ENCODE data around the gene HSPA13.
"Not testable (repeated sequence)": the region's sequence is repeated elsewhere in the genome, so short reads cannot be mapped to it uniquely, and the experiment has no call there.

The HSPA13 gene

GRCh38 chr21:14382835-14383595, at the start of gene HSPA13:
Gene HSPA13 (minus strand): TSS chr21:14383146. CDS start chr21:14383119, 27 bp downstream.
- DNase-seq = peak; percentile 99

DNA sequence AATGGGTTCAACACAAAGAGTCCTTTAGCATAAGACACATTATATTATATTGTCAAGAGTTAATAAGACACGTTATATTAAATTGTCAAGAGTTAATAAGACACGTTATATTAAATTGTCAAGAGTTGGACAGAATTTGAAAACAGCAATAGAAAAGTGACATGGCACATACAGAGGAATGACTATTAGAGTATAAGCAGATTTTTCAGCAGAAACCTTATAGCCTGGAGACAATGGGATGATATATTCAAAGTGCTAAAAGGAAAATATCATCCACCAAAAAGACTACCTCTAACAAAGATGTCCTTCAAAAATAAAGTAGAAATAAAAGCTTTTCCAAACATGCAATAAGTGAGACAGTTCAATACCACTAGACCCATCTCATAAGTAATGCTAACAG, 36.0 kb upstream of the HSPA13 start:
- no peak for DNase-seq

- no peak for DNase-seq
Observed at GRCh38 chr21:14414932-14415508, 32.1 kb upstream of the HSPA13 start.

- no peak for DNase-seq
Observed at GRCh38 chr21:14405962-14406361, 23.0 kb upstream of the HSPA13 start.

- no peak for DNase-seq
Observed at GRCh38 chr21:14405225-14405624, 22.3 kb upstream of the HSPA13 start.

DNA sequence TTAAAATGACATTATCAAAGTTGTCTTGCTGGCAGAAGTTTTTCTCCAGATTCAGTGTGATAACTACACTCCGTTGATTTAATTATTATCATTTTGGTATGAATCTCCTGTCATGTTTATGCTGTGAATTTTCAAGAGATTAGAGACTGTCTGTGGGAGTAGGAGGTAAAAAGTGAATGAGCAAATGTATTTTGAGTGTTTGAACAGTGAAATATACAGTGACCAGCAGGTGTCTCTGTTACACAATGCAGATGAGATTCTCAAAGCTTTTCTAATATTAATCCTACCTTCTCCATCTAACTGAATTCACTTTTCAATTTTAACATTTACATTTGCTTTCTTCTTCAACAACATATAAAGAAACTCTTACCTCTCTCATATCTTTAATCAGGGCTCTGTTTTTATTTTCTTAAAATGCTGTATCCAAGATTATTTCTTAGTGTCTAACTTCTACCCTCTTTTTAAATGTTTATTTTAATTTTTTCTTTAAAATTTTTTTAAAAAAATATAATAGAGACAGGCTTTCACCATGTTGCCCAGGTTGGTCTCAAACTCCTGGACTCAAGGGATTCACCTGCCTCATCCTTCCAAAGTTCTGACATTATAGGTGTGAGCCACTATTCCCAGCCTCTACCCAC, 20.9 kb upstream of the HSPA13 start:
- DNase-seq = no peak

- no peak for DNase-seq
Observed at GRCh38 chr21:14401217-14401616, 18.3 kb upstream of the HSPA13 start.

DNA sequence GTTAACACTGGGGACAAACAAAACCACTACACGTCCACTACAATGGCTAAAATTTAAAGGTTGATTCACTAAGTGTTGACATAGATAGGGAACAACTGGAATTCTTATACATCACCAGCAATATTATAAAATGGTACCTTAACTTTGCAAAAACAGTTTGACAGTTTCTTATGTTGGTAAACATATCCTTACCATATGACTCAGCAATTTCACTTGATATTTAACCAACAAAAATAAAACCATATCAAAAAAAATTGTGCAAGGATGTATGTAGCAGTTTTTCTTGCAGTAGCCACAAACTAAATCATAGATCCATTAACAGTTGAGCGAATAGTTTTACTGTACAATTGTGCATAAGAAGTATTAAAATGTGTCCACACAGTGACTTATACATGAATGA, 5.3 kb upstream of the HSPA13 start:
- no peak for DNase-seq

- DNase-seq = no peak
Observed at GRCh38 chr21:14384453-14384852, 1.5 kb upstream of the HSPA13 start.

DNA sequence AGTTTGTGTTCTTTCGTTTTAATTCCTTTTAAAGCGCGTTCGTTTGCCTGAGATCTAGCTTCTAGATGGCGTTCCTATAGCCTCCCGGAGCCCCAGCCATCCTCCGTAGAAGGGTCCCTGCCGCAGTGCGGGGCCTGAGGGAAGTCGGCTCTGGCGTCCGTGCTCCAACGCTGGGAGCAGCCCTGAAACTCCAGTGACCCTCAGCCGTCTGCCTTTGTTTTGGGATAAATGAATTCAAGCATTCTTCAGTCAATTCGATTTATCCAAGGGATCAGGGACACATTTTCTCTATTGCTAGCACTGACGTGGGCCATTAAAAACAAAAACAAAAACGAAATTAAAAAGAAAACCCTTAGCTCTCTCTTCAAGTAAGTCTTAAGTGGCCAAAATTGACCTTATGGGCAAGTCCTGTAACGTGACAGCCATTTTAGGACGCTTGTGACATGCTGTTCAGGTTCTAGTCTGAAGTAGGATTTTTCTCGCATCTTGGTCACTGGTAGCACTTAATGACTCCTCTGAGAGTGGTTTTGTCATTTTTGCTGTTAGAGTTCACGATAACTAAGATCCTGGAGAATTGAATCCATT, 742 bp upstream of the HSPA13 start:
- no peak for DNase-seq

DNA sequence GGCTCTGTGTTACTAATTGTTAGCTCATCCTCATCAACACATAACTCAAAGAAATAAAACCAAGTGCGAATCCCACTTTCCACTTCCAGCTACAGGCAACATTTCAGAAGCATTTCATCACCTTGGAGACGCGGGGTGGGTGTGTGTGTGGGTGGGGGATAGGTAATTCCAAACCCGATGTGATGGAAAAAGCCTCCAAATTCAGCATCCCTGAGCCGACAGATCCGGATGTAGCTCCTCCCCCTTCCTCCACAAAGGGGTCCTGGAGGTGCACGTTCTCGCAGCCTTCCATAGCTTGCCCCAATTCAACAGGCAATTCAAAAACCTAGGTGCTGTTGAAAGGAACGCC, 486 bp downstream of the HSPA13 start:
- DNase-seq = peak; percentile 33

- no peak for DNase-seq
Observed at GRCh38 chr21:14376854-14377253, 6.1 kb downstream of the HSPA13 start.

GRCh38 chr21:14366998-14367397, 15.9 kb downstream of the HSPA13 start:
- DNase-seq = no peak

GRCh38 chr21:14361958-14362357, 21.0 kb downstream of the HSPA13 start:
- DNase-seq = no peak

GRCh38 chr21:14358775-14359174, 24.2 kb downstream of the HSPA13 start:
- no peak for DNase-seq

- no peak for DNase-seq
Observed at GRCh38 chr21:14356746-14357145, 26.2 kb downstream of the HSPA13 start.

GRCh38 chr21:14354515-14354914, 28.4 kb downstream of the HSPA13 start:
- no peak for DNase-seq

DNA sequence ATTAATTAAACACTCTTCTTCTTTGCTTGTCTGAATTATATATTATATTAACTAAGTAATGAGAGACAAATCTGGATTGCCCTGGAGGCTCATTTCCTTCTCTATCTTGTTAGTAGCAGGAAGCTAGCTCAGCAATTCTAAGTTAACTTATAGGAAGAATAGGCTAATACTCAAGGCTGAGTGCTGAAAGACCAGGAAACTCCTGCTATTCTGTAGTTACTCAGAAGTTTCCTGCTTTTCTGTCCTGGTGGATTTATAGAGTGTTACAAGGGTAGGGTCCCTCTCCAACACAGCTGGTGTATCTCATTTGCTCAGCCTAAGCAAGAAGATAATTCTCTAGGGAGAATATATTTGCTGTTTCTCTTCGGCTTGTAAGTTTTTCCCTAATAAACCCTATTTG, 29.2 kb downstream of the HSPA13 start:
- DNase-seq = no peak

DNA sequence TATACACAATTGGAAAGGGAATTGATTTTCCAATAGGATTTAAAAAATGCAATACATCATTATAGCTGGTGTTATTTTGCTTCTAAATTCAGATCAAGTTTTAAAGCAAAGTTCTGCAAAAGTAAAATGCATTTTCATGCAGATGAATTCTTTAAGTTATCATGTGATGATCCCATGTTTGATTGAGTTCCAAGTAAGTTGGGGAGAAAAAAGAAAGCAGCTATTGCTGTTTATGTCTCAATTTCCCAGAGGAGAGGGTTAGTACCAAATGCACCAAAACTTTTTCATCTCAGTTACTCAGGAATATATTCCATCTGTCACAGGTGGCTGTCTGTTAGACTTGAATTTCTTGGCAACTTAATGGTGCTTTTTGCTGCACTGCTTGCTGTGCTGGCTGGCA, 29.7 kb downstream of the HSPA13 start:
- no peak for DNase-seq

DNA sequence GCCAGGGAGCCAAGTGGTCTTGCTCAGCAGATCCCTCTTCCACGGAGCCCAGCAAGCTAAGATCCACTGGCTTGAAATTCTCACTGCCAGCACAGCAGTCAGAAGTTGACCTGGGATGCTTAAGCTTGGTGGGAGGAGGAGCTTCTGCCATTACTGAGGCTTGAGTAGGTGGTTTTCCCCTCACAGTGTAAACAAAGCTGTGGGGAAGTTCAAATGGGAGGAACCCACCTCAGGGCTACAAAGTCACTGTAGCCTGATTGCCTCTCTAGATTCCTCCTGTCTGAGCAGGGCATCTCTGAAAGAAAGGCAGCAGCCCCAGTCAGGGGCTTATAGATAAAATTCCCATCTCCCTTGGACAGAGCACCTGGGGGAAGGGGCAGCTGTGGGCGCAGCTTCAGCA, 55.6 kb downstream of the HSPA13 start:
- DNase-seq = not testable (repeated sequence)

GRCh38 chr21:14325595-14325994, 57.4 kb downstream of the HSPA13 start:
- no peak for DNase-seq

Measured in NCI-H2029 (cell line).